HepG2 (cell line): ENCODE measurements around the gene ETV3L. TPM values are rescaled to one million over a fixed set of nuclear protein-coding genes. Genes with fewer than 3 reads are reported as not detected.

Experiments
- ATAC-seq: fragments of 200-7000 bp; cut with Tn5 transposase; 3 replicates; pipeline ENCODE4 v1.9.1; 2020; ENCODE audit warnings: mild to moderate bottlenecking, moderate library complexity
- BruUV-seq: library from RNA; stranded (reverse); fragments of 400-500 nt; replicated peaks from 2 replicates; lab custom pipeline; 2021; lab: Mats Ljungman, UMichigan
- CTCF ChIA-PET: fragments of 300-600 bp; formaldehyde crosslinking; extraction: SDS; loops from one replicate; lab custom pipeline; 2021; ENCODE audit warnings: low total read pairs, inconsistent platforms, low intra/inter-chr PET ratio; lab: Yijun Ruan, JAX
- POLR2A ChIA-PET: fragments of 350-600 bp; sonication (Branson Sonifier 250); formaldehyde crosslinking; loops from one replicate; lab custom pipeline; 2020; ENCODE audit warnings: antibody characterized with exemption, inconsistent platforms; lab: Yijun Ruan, JAX
- DNase-seq: peaks from one replicate; pipeline ENCODE4 v3.0.0-alpha.2; 2015; ENCODE audit warnings: low spot score
- FAIRE-seq: peaks from 3 replicates; lab custom pipeline; 2011; peaks lifted over from hg19 to GRCh38; lab: Jason Lieb, UNC
- H2AFZ ChIP-seq: one replicate; pipeline ENCODE4 v1.6.1; 2011; ENCODE audit warnings: low read length, inconsistent platforms
- H3K27ac ChIP-seq: fragments of 300-600 bp; 3 replicates; pipeline ENCODE4 v1.8.0; 2011; ENCODE audit warnings: mixed run types, mild to moderate bottlenecking, mixed read lengths, low read length, inconsistent platforms; ENCODE audit not compliant: insufficient read depth; ENCODE audit errors: extremely low read length
- H3K27me3 ChIP-seq, 2 experiments: fragments of 200-600 bp in 1 of 2; 2 replicates in 1 of 2; 3 replicates in 1 of 2; pipeline versions ENCODE4 v1.6.0 to v1.8.0; 2011; ENCODE audit warnings: low read length in 2 of 2, mild to moderate bottlenecking in 2 of 2, moderate library complexity in 2 of 2, inconsistent platforms in 1 of 2; ENCODE audit not compliant: insufficient read depth in 2 of 2, control insufficient read depth in 1 of 2
- H3K36me3 ChIP-seq, 2 experiments: fragments of 200-600 bp in 1 of 2; replicated peaks in 1 of 2; 2 replicates in 1 of 2; 3 replicates in 1 of 2; pipeline versions ENCODE4 v1.5.1 to v1.8.0; 2011; ENCODE audit warnings: low read length in 2 of 2, inconsistent platforms in 1 of 2; ENCODE audit not compliant: insufficient read depth in 2 of 2, control insufficient read depth in 1 of 2
- H3K4me1 ChIP-seq: 2 replicates; pipeline ENCODE4 v1.5.1; 2012; ENCODE audit warnings: low read length, inconsistent platforms; ENCODE audit not compliant: insufficient read depth
- H3K4me2 ChIP-seq: 2 replicates; pipeline ENCODE4 v1.6.0; 2011; ENCODE audit warnings: low read depth, low read length, inconsistent platforms
- H3K4me3 ChIP-seq, 3 experiments: fragments of 200-600 bp in 1 of 3; sonication (generic), shearing (Covaris generic) in 1 of 3; replicated peaks in 1 of 3; 2 replicates each; pipeline ENCODE4 v1.5.1; 2011 to 2016; ENCODE audit warnings: low read length in 3 of 3, inconsistent platforms in 2 of 3, low read depth in 2 of 3, mild to moderate bottlenecking in 2 of 3, control low read depth in 1 of 3, mixed read lengths in 1 of 3; ENCODE audit not compliant: insufficient read depth in 1 of 3
- H3K79me2 ChIP-seq: one replicate; pipeline ENCODE4 v1.6.1; 2011; ENCODE audit warnings: low read length, inconsistent platforms; ENCODE audit not compliant: insufficient read depth
- H3K9ac ChIP-seq: 2 replicates; pipeline ENCODE4 v1.6.0; 2011; ENCODE audit warnings: mild to moderate bottlenecking, low read depth, low read length, inconsistent platforms; ENCODE audit not compliant: insufficient read depth
- H3K9me3 ChIP-seq: 2 replicates; pipeline ENCODE4 v1.5.1; 2012; ENCODE audit warnings: mild to moderate bottlenecking, low read length
- H4K20me1 ChIP-seq: 2 replicates; pipeline ENCODE4 v1.6.0; 2011; ENCODE audit warnings: inconsistent platforms, mild to moderate bottlenecking, low read length, moderate library complexity; ENCODE audit not compliant: insufficient read depth
- BRCA1 ChIP-seq: sonication (generic); formaldehyde crosslinking; IDR thresholded peaks from 2 replicates; pipeline ENCODE4 v1.4.0; 2020; ENCODE audit warnings: missing genetic modification reagents
- KLF13 ChIP-seq: sonication (generic); formaldehyde crosslinking; IDR thresholded peaks from 2 replicates; pipeline ENCODE4 v1.4.0; 2020; ENCODE audit warnings: mild to moderate bottlenecking, missing genetic modification reagents
- ZNF3 ChIP-seq: IDR thresholded peaks from 2 replicates; pipeline ENCODE4 v1.7.0; 2017; ENCODE audit warnings: inconsistent platforms
- ZNF652 ChIP-seq: IDR thresholded peaks from 2 replicates; pipeline ENCODE4 v1.6.1; 2016; ENCODE audit warnings: low read depth, borderline replicate concordance
- WGBS: methylation state at CpG from one replicate; pipeline ENCODE4 v1.1.6; 2017; ENCODE audit warnings: low lambda C conversion rate; 5-methylcytosine and 5-hydroxymethylcytosine counted together
- in situ Hi-C: cut with HindIII; loops from 2 replicates; pipeline ENCODE4 v1.10.0; 2017; ENCODE audit warnings: low pct_unique_long_range_greater_than_20kb; ENCODE audit not compliant: extremely low pct_ligation_motif_present
- intact Hi-C: fragments of 100-400 bp; cut with micrococcal nuclease; formaldehyde crosslinking; loops from one replicate; pipeline ENCODE4 v1.10.0; 2022; ENCODE audit not compliant: unreplicated experiment
- polyA plus RNA-seq, 8 experiments: library from polyadenylated mRNA; depleted of rRNA in 3 of 8; stranded (reverse) in 7 of 8; unstranded in 1 of 8; fragments of >200 nt; fragmentation: Illumina TruSeq in 4 of 8; extraction: Trizol in 4 of 8; gene quantifications; 2 replicates each; pipeline versions ENCODE4 v1.2.1 to v1.2.3, GENCODE V29; 2011 to 2016; ENCODE audit warnings: low read depth in 4 of 8, missing spikeins in 1 of 8, mixed read lengths in 1 of 8; ENCODE audit not compliant: insufficient read depth in 1 of 8
- total RNA-seq, 5 experiments: library from RNA; depleted of rRNA; stranded (reverse); fragments of >200 nt; fragmentation: Illumina TruSeq; extraction: Trizol; gene quantifications; 2 replicates each; pipeline ENCODE4 v1.2.3, GENCODE V29; 2016; ENCODE audit warnings: low read depth in 1 of 5
- TF ChIP-seq, protein P1 (sequence below): sonication (generic); formaldehyde crosslinking; IDR thresholded peaks from 2 replicates; pipeline ENCODE4 v1.9.0; 2021; ENCODE audit warnings: missing genetic modification reagents, mild to moderate bottlenecking, borderline replicate concordance
- TF ChIP-seq, protein P2 (sequence below): sonication (generic); formaldehyde crosslinking; IDR thresholded peaks from 2 replicates; pipeline ENCODE4 v1.4.0; 2020; ENCODE audit warnings: mild to moderate bottlenecking, low read depth, missing genetic modification reagents
- TF ChIP-seq, protein P3 (sequence below): sonication (generic); IDR thresholded peaks from 2 replicates; pipeline ENCODE4 v1.6.1; 2016; ENCODE audit warnings: low read depth, borderline replicate concordance

Gene ETV3L
- total and polyA plus RNA-seq, 2 of the 13 experiments (the other 11 are each of a cell fraction or from before 2014, with no cell fraction given), result not detected

DNA sequence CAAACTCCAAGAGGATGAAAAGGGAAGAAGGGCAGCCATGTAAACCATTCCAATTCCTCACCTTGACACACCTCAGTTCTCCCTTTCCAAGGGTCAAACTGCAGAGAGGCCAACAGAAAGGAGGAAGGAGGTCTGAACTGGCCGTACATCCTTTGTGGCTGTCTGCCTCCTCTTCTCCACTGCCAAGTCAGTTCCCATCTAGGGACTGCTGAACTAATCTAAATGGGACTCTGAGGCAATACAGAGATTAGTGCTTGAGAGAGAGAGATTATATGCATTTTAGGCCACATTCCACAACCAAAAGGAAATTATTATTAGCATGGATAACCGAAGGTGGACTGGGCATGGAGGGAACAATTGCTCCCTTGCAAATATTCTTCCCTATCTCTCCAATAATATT, 56.8 kb downstream of the ETV3L start:
- Histone ChIP-seq H3K79me2 (peaks cover 66% of the 10 kb centered on the region), H3K9ac (no peak overlapping the region), H3K4me3 (peak overlapping the region in 2 of 3 experiments; percentile 83 to 94; a peak in 3 of 6 replicates), H3K9me3 (no peaks in the 10 kb centered on the region), H3K4me1 (peaks cover 70% of the 10 kb centered on the region), H4K20me1 (no peaks in the 10 kb centered on the region), H3K27me3 (no peaks in the 10 kb centered on the region; a peak in 1 of 5 replicates), H3K4me2 (peak overlapping the region; percentile 77), H3K27ac (no peak overlapping the region), H2AFZ (no peak overlapping the region), H3K36me3 (no peaks in the 10 kb centered on the region)
- ATAC-seq (no peak), FAIRE-seq (no peak), DNase-seq (no peak)
- 83% methylated on average over 2 of the region's 2 CpGs for WGBS
- POLR2A ChIA-PET, result no interaction called here
- in situ Hi-C loops (no loop called here), intact Hi-C loops (no loop called here)
- no TSS peak for BruUV-seq
- CTCF ChIA-PET, result no interaction called here
- TF ChIP-seq KLF13 (no peak), ZNF3 (CRISPR knock-in tag) (no peak), ZNF652 (CRISPR knock-in tag) (no peak), BRCA1 (CRISPR knock-in tag) (no peak)
- TF ChIP-seq, protein P1, sequence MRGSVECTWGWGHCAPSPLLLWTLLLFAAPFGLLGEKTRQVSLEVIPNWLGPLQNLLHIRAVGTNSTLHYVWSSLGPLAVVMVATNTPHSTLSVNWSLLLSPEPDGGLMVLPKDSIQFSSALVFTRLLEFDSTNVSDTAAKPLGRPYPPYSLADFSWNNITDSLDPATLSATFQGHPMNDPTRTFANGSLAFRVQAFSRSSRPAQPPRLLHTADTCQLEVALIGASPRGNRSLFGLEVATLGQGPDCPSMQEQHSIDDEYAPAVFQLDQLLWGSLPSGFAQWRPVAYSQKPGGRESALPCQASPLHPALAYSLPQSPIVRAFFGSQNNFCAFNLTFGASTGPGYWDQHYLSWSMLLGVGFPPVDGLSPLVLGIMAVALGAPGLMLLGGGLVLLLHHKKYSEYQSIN, result no peak
- TF ChIP-seq, protein P2, sequence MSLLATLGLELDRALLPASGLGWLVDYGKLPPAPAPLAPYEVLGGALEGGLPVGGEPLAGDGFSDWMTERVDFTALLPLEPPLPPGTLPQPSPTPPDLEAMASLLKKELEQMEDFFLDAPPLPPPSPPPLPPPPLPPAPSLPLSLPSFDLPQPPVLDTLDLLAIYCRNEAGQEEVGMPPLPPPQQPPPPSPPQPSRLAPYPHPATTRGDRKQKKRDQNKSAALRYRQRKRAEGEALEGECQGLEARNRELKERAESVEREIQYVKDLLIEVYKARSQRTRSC (CRISPR knock-in tag), result no peak
- TF ChIP-seq, protein P3, sequence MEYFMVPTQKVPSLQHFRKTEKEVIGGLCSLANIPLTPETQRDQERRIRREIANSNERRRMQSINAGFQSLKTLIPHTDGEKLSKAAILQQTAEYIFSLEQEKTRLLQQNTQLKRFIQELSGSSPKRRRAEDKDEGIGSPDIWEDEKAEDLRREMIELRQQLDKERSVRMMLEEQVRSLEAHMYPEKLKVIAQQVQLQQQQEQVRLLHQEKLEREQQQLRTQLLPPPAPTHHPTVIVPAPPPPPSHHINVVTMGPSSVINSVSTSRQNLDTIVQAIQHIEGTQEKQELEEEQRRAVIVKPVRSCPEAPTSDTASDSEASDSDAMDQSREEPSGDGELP, result no peak

Other genes starting within 250 kb of the ETV3L start
- gene INSRR, start 240.7 kb downstream of the ETV3L start, total RNA-seq (2016; rRNA removed; fragmentation: Illumina TruSeq; extraction: Trizol), result not detected in 2 replicates
- not detected in 2 replicates for gene INSRR, start 240.7 kb downstream of the ETV3L start, polyA plus RNA-seq (2011; rRNA removed)
- gene NTRK1, start 238.9 kb downstream of the ETV3L start, total RNA-seq (2016; rRNA removed; fragmentation: Illumina TruSeq; extraction: Trizol), result not detected in 2 replicates
- gene NTRK1, start 238.9 kb downstream of the ETV3L start, polyA plus RNA-seq (2011; rRNA removed), result not detected in 2 replicates
- gene PEAR1, start 206.1 kb downstream of the ETV3L start, total RNA-seq (2016; rRNA removed; fragmentation: Illumina TruSeq; extraction: Trizol), result 0.06 and 0.27 TPM in 2 replicates
- 0.39 and 0.41 TPM in 2 replicates for gene PEAR1, start 206.1 kb downstream of the ETV3L start, polyA plus RNA-seq (2011; rRNA removed)
- gene LRRC71, start 179.2 kb downstream of the ETV3L start, total RNA-seq (2016; rRNA removed; fragmentation: Illumina TruSeq; extraction: Trizol), result not detected in 2 replicates
- gene LRRC71, start 179.2 kb downstream of the ETV3L start, polyA plus RNA-seq (2011; rRNA removed), result not detected in 2 replicates
- 16.0 and 21.2 TPM in 2 replicates for gene ARHGEF11, start 54.1 kb downstream of the ETV3L start, total RNA-seq (2016; rRNA removed; fragmentation: Illumina TruSeq; extraction: Trizol)
- gene ARHGEF11, start 54.1 kb downstream of the ETV3L start, polyA plus RNA-seq (2011; rRNA removed), result 16.5 and 22.1 TPM in 2 replicates
- 5.8 and 8.5 TPM in 2 replicates for gene ETV3, start 38.6 kb upstream of the ETV3L start, total RNA-seq (2016; rRNA removed; fragmentation: Illumina TruSeq; extraction: Trizol)
- 4.2 and 4.6 TPM in 2 replicates for gene ETV3, start 38.6 kb upstream of the ETV3L start, polyA plus RNA-seq (2011; rRNA removed)